ENCODE results near the gene NDUFA12. TPM values are rescaled to one million over a fixed set of nuclear protein-coding genes. Genes with fewer than 3 reads are reported as not detected.
A peak's percentile ranks its signal among the peaks of the same experiment; 100 is the strongest.

Gene NDUFA12
- total and polyA plus RNA-seq, 2 of the 13 experiments (the other 11 are each of a cell fraction or from before 2014, with no cell fraction given) = 101 to 173 TPM

DNA sequence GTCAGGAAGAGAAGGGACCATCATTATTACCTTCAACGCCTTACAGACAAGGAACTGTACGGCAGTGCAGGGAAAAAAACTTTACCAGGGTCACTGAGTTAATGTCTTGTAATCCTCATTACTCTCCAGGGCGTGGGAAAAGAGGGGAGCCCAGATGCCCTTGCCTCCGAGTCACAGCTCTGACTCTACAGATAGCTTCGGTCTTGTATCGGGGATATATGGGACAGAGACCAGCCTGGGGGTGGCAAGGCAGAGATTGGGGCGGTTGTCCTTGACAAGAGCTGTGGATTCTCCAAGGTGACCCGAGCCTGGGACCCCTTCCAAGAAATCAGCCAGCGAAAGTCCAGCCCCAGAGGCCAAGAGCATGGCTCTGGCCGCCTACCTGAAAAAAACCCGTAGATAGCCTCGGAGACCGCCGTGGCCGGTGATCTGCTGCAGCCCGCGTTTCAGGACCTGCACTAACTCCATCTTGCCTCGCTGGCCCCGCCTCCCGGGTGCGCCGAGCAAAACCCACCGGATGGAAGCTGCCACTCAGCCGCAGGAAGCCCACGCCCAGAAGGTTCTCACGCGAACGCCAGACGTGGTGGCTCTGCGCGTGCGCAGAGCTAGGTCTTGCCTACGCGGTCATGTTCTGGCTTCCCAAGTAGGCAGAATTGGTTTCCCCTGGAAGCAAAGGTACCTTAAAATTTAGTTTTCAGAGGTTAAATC is at the start of gene NDUFA12 (continued):
- TF ChIP-seq DZIP1 (CRISPR knock-in tag; IDR thresholded peaks at IDR 0.05) (no peak), ZNF850 (CRISPR knock-in tag; conservative IDR thresholded peaks at IDR 0.05) (0 out of 2 replicates have a peak, but pooled peaks have one; percentile 30), ARID4A (CRISPR knock-in tag; IDR thresholded peaks at IDR 0.05; ENCODE audit: borderline replicate concordance) (peak; percentile 87; the same call in 1 of the 2 replicates), ZBTB33 (CRISPR knock-in tag; IDR thresholded peaks at IDR 0.05) (peak; percentile 44; the same call in 1 of the 2 replicates), CBX5 (CRISPR knock-in tag; IDR thresholded peaks at IDR 0.05; ENCODE audit: borderline replicate concordance) (peak; percentile 90; the same call in 1 of the 2 replicates), NFRKB (IDR thresholded peaks at IDR 0.05) (no peak)
- TF ChIP-seq, protein P1, sequence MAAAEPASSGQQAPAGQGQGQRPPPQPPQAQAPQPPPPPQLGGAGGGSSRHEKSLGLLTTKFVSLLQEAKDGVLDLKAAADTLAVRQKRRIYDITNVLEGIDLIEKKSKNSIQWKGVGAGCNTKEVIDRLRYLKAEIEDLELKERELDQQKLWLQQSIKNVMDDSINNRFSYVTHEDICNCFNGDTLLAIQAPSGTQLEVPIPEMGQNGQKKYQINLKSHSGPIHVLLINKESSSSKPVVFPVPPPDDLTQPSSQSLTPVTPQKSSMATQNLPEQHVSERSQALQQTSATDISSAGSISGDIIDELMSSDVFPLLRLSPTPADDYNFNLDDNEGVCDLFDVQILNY (CRISPR knock-in tag; conservative IDR thresholded peaks at IDR 0.05) = 0 out of 2 replicates have a peak, but pooled peaks have one; percentile 40
- TF ChIP-seq, protein P2, sequence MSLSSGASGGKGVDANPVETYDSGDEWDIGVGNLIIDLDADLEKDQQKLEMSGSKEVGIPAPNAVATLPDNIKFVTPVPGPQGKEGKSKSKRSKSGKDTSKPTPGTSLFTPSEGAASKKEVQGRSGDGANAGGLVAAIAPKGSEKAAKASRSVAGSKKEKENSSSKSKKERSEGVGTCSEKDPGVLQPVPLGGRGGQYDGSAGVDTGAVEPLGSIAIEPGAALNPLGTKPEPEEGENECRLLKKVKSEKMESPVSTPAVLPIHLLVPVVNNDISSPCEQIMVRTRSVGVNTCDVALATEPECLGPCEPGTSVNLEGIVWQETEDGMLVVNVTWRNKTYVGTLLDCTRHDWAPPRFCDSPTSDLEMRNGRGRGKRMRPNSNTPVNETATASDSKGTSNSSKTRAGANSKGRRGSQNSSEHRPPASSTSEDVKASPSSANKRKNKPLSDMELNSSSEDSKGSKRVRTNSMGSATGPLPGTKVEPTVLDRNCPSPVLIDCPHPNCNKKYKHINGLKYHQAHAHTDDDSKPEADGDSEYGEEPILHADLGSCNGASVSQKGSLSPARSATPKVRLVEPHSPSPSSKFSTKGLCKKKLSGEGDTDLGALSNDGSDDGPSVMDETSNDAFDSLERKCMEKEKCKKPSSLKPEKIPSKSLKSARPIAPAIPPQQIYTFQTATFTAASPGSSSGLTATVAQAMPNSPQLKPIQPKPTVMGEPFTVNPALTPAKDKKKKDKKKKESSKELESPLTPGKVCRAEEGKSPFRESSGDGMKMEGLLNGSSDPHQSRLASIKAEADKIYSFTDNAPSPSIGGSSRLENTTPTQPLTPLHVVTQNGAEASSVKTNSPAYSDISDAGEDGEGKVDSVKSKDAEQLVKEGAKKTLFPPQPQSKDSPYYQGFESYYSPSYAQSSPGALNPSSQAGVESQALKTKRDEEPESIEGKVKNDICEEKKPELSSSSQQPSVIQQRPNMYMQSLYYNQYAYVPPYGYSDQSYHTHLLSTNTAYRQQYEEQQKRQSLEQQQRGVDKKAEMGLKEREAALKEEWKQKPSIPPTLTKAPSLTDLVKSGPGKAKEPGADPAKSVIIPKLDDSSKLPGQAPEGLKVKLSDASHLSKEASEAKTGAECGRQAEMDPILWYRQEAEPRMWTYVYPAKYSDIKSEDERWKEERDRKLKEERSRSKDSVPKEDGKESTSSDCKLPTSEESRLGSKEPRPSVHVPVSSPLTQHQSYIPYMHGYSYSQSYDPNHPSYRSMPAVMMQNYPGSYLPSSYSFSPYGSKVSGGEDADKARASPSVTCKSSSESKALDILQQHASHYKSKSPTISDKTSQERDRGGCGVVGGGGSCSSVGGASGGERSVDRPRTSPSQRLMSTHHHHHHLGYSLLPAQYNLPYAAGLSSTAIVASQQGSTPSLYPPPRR (CRISPR knock-in tag; IDR thresholded peaks at IDR 0.05; ENCODE audit: borderline replicate concordance) = peak; percentile 44; the same call in 1 of the 2 replicates
